OCI-LY7 (cell line): Measurements from ENCODE around the gene POU6F2. TPM values are rescaled to one million over a fixed set of nuclear protein-coding genes. Genes with fewer than 3 reads are reported as not detected.

ENCODE experiments used
- BruUV-seq: library from RNA; stranded (reverse); fragments of 400-500 nt; replicated peaks from 2 replicates; lab custom pipeline; 2021; lab: Mats Ljungman, UMichigan
- CTCF ChIA-PET: fragments of 300-600 bp; sonication (Branson Sonifier 250); formaldehyde crosslinking; loops from one replicate; lab custom pipeline; 2022; ENCODE audit warnings: antibody characterized with exemption; ENCODE audit not compliant: unreplicated experiment; lab: Charles Lee
- POLR2A ChIA-PET: fragments of 300-600 bp; sonication (Branson Sonifier 250); formaldehyde crosslinking; loops from one replicate; lab custom pipeline; 2022; ENCODE audit warnings: antibody characterized with exemption; lab: Charles Lee
- DNase-seq: peaks from one replicate; pipeline ENCODE4 v3.0.0-alpha.2; 2015; ENCODE audit warnings: low spot score
- H2AFZ ChIP-seq: fragments of 200-600 bp; sonication (generic), shearing (Covaris generic); 2 replicates; pipeline ENCODE4 v1.6.1; 2014; ENCODE audit warnings: mild to moderate bottlenecking, antibody characterized with exemption, low read length, moderate library complexity
- H3K27ac ChIP-seq: fragments of 200-600 bp; sonication (generic); 2 replicates; pipeline ENCODE4 v1.5.1; 2014; ENCODE audit warnings: mixed run types, low read depth, mild to moderate bottlenecking, moderate library complexity, low read length, inconsistent platforms; ENCODE audit not compliant: poor library complexity, severe bottlenecking
- H3K36me3 ChIP-seq: fragments of 200-600 bp; sonication (generic); 2 replicates; pipeline ENCODE4 v1.6.1; 2014; ENCODE audit warnings: mild to moderate bottlenecking, antibody characterized with exemption, low read length, moderate library complexity, mixed read lengths; ENCODE audit not compliant: insufficient read depth
- H3K4me1 ChIP-seq: fragments of 200-600 bp; sonication (generic); 2 replicates; pipeline ENCODE4 v1.5.1; 2014; ENCODE audit warnings: mild to moderate bottlenecking, low read length; ENCODE audit not compliant: insufficient read depth, poor library complexity, severe bottlenecking
- H3K4me2 ChIP-seq: fragments of 200-600 bp; sonication (generic); 2 replicates; pipeline ENCODE4 v1.6.1; 2014; ENCODE audit warnings: mild to moderate bottlenecking, low read length
- H3K4me3 ChIP-seq: fragments of 200-600 bp; sonication (generic); 2 replicates; pipeline ENCODE4 v1.5.1; 2014; ENCODE audit warnings: mild to moderate bottlenecking, low read depth, low read length; ENCODE audit not compliant: poor library complexity, severe bottlenecking
- H3K79me2 ChIP-seq: fragments of 200-600 bp; sonication (generic); 2 replicates; pipeline ENCODE4 v1.6.1; 2016; ENCODE audit warnings: low read depth, mild to moderate bottlenecking, low read length, moderate library complexity, mixed read lengths; ENCODE audit not compliant: insufficient read depth
- H3K9me2 ChIP-seq: fragments of 200-600 bp; sonication (generic); 2 replicates; pipeline ENCODE4 v1.6.1; 2016; ENCODE audit warnings: mild to moderate bottlenecking, low read length, mixed read lengths; ENCODE audit not compliant: insufficient read depth
- H3K9me3 ChIP-seq: fragments of 200-600 bp; sonication (generic); 2 replicates; pipeline ENCODE4 v1.6.1; 2014; ENCODE audit warnings: mild to moderate bottlenecking, mixed run types, low read length, mixed read lengths
- H4K20me1 ChIP-seq: fragments of 200-600 bp; sonication (generic); 2 replicates; pipeline ENCODE4 v1.6.1; 2014; ENCODE audit warnings: mild to moderate bottlenecking, antibody characterized with exemption, low read length, moderate library complexity, mixed read lengths; ENCODE audit not compliant: insufficient read depth
- EZH2phosphoT487 ChIP-seq: fragments of 200-600 bp; sonication (generic); IDR thresholded peaks from 2 replicates; pipeline ENCODE4 v1.6.1; 2018; ENCODE audit warnings: low read depth, borderline replicate concordance, mild to moderate bottlenecking, mixed run types, antibody characterized with exemption, low read length, moderate library complexity, mixed read lengths
- intact Hi-C: fragments of 100-400 bp; cut with micrococcal nuclease; formaldehyde crosslinking; loops from one replicate; pipeline ENCODE4 v1.10.0; 2022; ENCODE audit not compliant: unreplicated experiment
- total RNA-seq, 2 experiments: library from RNA; depleted of rRNA in 1 of 2; stranded (reverse); fragments of >200 nt in 1 of 2; shearing (Covaris generic) in 1 of 2; gene quantifications; 2 replicates each; pipeline ENCODE4 v1.2.3, GENCODE V29; 2014 to 2022
- TF ChIP-seq, protein P1 (sequence below): fragments of 200-600 bp; sonication (generic); conservative IDR thresholded peaks from 2 replicates; pipeline ENCODE4 v1.5.1; 2014; ENCODE audit warnings: mild to moderate bottlenecking, antibody characterized with exemption, low read length, moderate library complexity, mixed read lengths

Gene POU6F2
- total RNA-seq, 2 experiments from 2014 or later: 0.40 TPM; not detected in 1

DNA sequence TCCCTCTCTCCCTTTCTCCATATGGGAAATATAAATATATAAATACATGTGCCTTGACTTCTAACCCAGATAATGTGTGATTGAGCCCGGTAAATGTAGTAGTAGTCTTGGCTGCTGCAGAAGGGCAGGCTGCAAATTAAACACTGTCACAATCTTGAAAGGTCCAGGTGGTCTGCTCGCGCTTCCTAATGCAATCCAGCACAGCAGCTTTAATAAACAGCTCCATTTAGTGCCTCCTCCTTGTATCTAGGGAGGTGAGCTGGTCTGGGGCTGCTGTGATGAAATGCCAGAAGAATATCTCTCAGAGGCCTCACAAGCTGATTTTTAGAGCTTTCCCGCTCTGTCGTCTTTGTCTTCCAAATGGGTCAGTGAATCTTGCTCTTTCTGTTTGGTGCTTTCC is 782 bp downstream of the POU6F2 start:
- POLR2A ChIA-PET: interaction anchor here (0.9 kb wide), 1 partner anchor 15 kb away, joined by 3 read pairs; no protein-coding TSS in a partner anchor

GRCh38 chr7:38992203-38992602 is 14.5 kb downstream of the POU6F2 start:
- intact Hi-C loops: no loop called here
- no peak overlapping the region for H2AFZ ChIP-seq
- no peaks in the 10 kb centered on the region for H3K9me2 ChIP-seq
- DNase-seq: no peak
- H3K27ac ChIP-seq: no peak overlapping the region
- no peaks in the 10 kb centered on the region for H3K36me3 ChIP-seq
- H3K9me3 ChIP-seq: no peaks in the 10 kb centered on the region
- H3K4me3 ChIP-seq: no peak overlapping the region
- BruUV-seq: no TSS peak
- CTCF ChIA-PET: no interaction called here
- H3K4me1 ChIP-seq: no peaks in the 10 kb centered on the region
- TF ChIP-seq, protein P1, sequence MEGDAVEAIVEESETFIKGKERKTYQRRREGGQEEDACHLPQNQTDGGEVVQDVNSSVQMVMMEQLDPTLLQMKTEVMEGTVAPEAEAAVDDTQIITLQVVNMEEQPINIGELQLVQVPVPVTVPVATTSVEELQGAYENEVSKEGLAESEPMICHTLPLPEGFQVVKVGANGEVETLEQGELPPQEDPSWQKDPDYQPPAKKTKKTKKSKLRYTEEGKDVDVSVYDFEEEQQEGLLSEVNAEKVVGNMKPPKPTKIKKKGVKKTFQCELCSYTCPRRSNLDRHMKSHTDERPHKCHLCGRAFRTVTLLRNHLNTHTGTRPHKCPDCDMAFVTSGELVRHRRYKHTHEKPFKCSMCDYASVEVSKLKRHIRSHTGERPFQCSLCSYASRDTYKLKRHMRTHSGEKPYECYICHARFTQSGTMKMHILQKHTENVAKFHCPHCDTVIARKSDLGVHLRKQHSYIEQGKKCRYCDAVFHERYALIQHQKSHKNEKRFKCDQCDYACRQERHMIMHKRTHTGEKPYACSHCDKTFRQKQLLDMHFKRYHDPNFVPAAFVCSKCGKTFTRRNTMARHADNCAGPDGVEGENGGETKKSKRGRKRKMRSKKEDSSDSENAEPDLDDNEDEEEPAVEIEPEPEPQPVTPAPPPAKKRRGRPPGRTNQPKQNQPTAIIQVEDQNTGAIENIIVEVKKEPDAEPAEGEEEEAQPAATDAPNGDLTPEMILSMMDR: no peak
- TF ChIP-seq EZH2phosphoT487: no peak
- POLR2A ChIA-PET: no interaction called here
- no peaks in the 10 kb centered on the region for H3K79me2 ChIP-seq
- no peak overlapping the region for H3K4me2 ChIP-seq
- no peaks in the 10 kb centered on the region for H4K20me1 ChIP-seq

More for the DNA sequence above, 782 bp downstream of the POU6F2 start:
- CTCF ChIA-PET: no interaction called here
- no peaks in the 10 kb centered on the region for H3K36me3 ChIP-seq
- H3K9me2 ChIP-seq: no peaks in the 10 kb centered on the region
- no peak overlapping the region for H2AFZ ChIP-seq
- no peaks in the 10 kb centered on the region for H3K9me3 ChIP-seq
- H3K4me3 ChIP-seq: no peak overlapping the region
- BruUV-seq: no TSS peak
- TF ChIP-seq EZH2phosphoT487: no peak
- TF ChIP-seq, protein P1: no peak
- no peak for DNase-seq
- no peak overlapping the region for H3K27ac ChIP-seq
- no peaks in the 10 kb centered on the region for H3K79me2 ChIP-seq
- no peak overlapping the region for H3K4me2 ChIP-seq
- no peaks in the 10 kb centered on the region for H4K20me1 ChIP-seq
- no peaks in the 10 kb centered on the region for H3K4me1 ChIP-seq
- intact Hi-C loops: no loop called here

GRCh38 chr7:39001595-39001994 is 23.9 kb downstream of the POU6F2 start:
- H3K9me3 ChIP-seq: no peaks in the 10 kb centered on the region
- H3K27ac ChIP-seq: no peak overlapping the region
- no peaks in the 10 kb centered on the region for H3K4me1 ChIP-seq
- DNase-seq: no peak
- ChIA-PET POLR2A (no interaction called here), CTCF (no interaction called here)
- H3K4me3 ChIP-seq: no peak overlapping the region
- intact Hi-C loops: no loop called here
- H3K4me2 ChIP-seq: no peak overlapping the region
- BruUV-seq: no TSS peak
- no peaks in the 10 kb centered on the region for H3K79me2 ChIP-seq
- H2AFZ ChIP-seq: no peak overlapping the region
- H4K20me1 ChIP-seq: no peaks in the 10 kb centered on the region
- H3K36me3 ChIP-seq: no peaks in the 10 kb centered on the region
- TF ChIP-seq, protein P1: no peak
- no peak for TF ChIP-seq EZH2phosphoT487
- H3K9me2 ChIP-seq: no peaks in the 10 kb centered on the region
